Stimulated activated CD4-positive, alpha-beta T cell treated with anti-CD3 and anti-CD28 coated beads, Interleukin-4, amount 100 ng/mL, for 4 hours (primary cell): ENCODE measurements around the gene RNF144A.
"Not testable (repeated sequence)": the region's sequence is repeated elsewhere in the genome, so short reads cannot be mapped to it uniquely, and the experiment has no call there.

ENCODE experiments used
- DNase-seq, 2 experiments: peaks; one replicate each; pipeline ENCODE4 v3.0.0-alpha.2; 2020

RNF144A gene

GRCh38 chr2:6977113-6977741, 60.0 kb downstream of the RNF144A start:
- no peak for DNase-seq

- DNase-seq, result no peak
Observed at GRCh38 chr2:6977786-6978185, 60.6 kb downstream of the RNF144A start.

- no peak for DNase-seq
Observed at GRCh38 chr2:6978991-6979390, 61.8 kb downstream of the RNF144A start.

- no peak for DNase-seq
Observed at GRCh38 chr2:6982449-6982848, 65.2 kb downstream of the RNF144A start.

- no peak for DNase-seq
Observed at GRCh38 chr2:6982934-6983589, 65.8 kb downstream of the RNF144A start.

GRCh38 chr2:6986301-6986911, 69.2 kb downstream of the RNF144A start:
- DNase-seq, result no peak

- DNase-seq, result no peak
Observed at GRCh38 chr2:6986912-6987361, 69.7 kb downstream of the RNF144A start.

GRCh38 chr2:6990871-6991270, 73.7 kb downstream of the RNF144A start:
- no peak for DNase-seq

- no peak for DNase-seq
Observed at GRCh38 chr2:6992794-6993228, 75.6 kb downstream of the RNF144A start.

- no peak for DNase-seq
Observed at GRCh38 chr2:6993229-6993640, 76.0 kb downstream of the RNF144A start.

GRCh38 chr2:6993936-6994335, 76.7 kb downstream of the RNF144A start:
- no peak for DNase-seq

GRCh38 chr2:6994536-6995128, 77.4 kb downstream of the RNF144A start:
- DNase-seq, result no peak

GRCh38 chr2:6995391-6996097, 78.3 kb downstream of the RNF144A start:
- DNase-seq, result no peak

GRCh38 chr2:6999211-6999877, 82.1 kb downstream of the RNF144A start:
- no peak for DNase-seq

- not testable (repeated sequence) for DNase-seq
Observed at GRCh38 chr2:7001395-7001794, 84.2 kb downstream of the RNF144A start.

- no peak for DNase-seq
Observed at GRCh38 chr2:7003895-7004294, 86.7 kb downstream of the RNF144A start.

GRCh38 chr2:7004636-7005035, 87.4 kb downstream of the RNF144A start:
- DNase-seq, result no peak

- DNase-seq, result no peak
Observed at GRCh38 chr2:7007488-7007845, 90.3 kb downstream of the RNF144A start.

- no peak for DNase-seq
Observed at GRCh38 chr2:7007846-7008741, 90.9 kb downstream of the RNF144A start.

- no peak for DNase-seq
Observed at GRCh38 chr2:7009207-7009911, 92.1 kb downstream of the RNF144A start.
